CD4-positive, alpha-beta memory T cell (primary cell): ENCODE results near the gene CHD5. TPM values are rescaled to one million over a fixed set of nuclear protein-coding genes. Genes with fewer than 3 reads are reported as not detected.
A peak's percentile ranks its signal among the peaks of the same experiment; 100 is the strongest.

Experiments used
- CTCF ChIA-PET: fragments of 350-600 bp; sonication (Branson Sonifier 250); formaldehyde crosslinking; loops from one replicate; lab custom pipeline; 2021; ENCODE audit warnings: inconsistent platforms; ENCODE audit not compliant: partially characterized antibody; lab: Charles Lee
- POLR2A ChIA-PET: fragments of 350-600 bp; sonication (Branson Sonifier 250); formaldehyde crosslinking; loops from one replicate; lab custom pipeline; 2021; ENCODE audit not compliant: partially characterized antibody; lab: Charles Lee
- DNase-seq, 5 donors: peaks; one replicate each; pipeline versions ENCODE4 v3.0.0 to v3.0.0-alpha.2; 2020 to 2022; ENCODE audit warnings: mixed read lengths in 1 of 5
- H3K27ac ChIP-seq: one replicate; pipeline ENCODE4 v1.7.0; 2013; ENCODE audit warnings: low read depth, low read length
- H3K27me3 ChIP-seq: 2 replicates; pipeline ENCODE4 v1.7.0; 2013; ENCODE audit warnings: mild to moderate bottlenecking, low read length, moderate library complexity; ENCODE audit not compliant: insufficient read depth
- H3K36me3 ChIP-seq: 2 replicates; pipeline ENCODE4 v1.7.0; 2013; ENCODE audit warnings: mild to moderate bottlenecking, low read length, moderate library complexity; ENCODE audit not compliant: insufficient read depth
- H3K4me1 ChIP-seq: 2 replicates; pipeline ENCODE4 v1.7.0; 2013; ENCODE audit warnings: mild to moderate bottlenecking, low read length, moderate library complexity; ENCODE audit not compliant: insufficient read depth
- H3K4me3 ChIP-seq, 2 donors: one replicate each; pipeline ENCODE4 v1.7.0; 2013; ENCODE audit warnings: low read length in 2 of 2, mild to moderate bottlenecking in 1 of 2
- H3K9me3 ChIP-seq, 2 donors: one replicate each; pipeline ENCODE4 v1.7.0; 2013; ENCODE audit warnings: low read length in 2 of 2, control low read depth in 1 of 2; ENCODE audit not compliant: control insufficient read depth in 1 of 2
- H3K27ac Mint-ChIP-seq, 7 donors: one replicate each; pipeline ENCODE4 v1.8.0; 2020 to 2021; ENCODE audit warnings: mixed read lengths in 7 of 7, mild to moderate bottlenecking in 6 of 7, inconsistent platforms in 3 of 7, moderate library complexity in 3 of 7
- H3K27me3 Mint-ChIP-seq, 2 donors: one replicate each; pipeline ENCODE4 v1.8.0; 2020 to 2021; ENCODE audit warnings: mixed read lengths in 2 of 2
- H3K36me3 Mint-ChIP-seq, 2 donors: one replicate each; pipeline ENCODE4 v1.8.0; 2020 to 2021; ENCODE audit warnings: mixed read lengths in 2 of 2, inconsistent platforms in 1 of 2, mild to moderate bottlenecking in 1 of 2
- H3K4me1 Mint-ChIP-seq, 4 donors: one replicate each; pipeline ENCODE4 v1.8.0; 2020 to 2021; ENCODE audit warnings: mixed read lengths in 4 of 4, mild to moderate bottlenecking in 1 of 4
- H3K4me3 Mint-ChIP-seq, 8 donors: one replicate each; pipeline ENCODE4 v1.8.0; 2020 to 2021; ENCODE audit warnings: mixed read lengths in 8 of 8, mild to moderate bottlenecking in 7 of 8, moderate library complexity in 6 of 8, inconsistent platforms in 3 of 8
- H3K9me3 Mint-ChIP-seq, 8 donors: one replicate each; pipeline ENCODE4 v1.8.0; 2020 to 2021; ENCODE audit warnings: mixed read lengths in 8 of 8, mild to moderate bottlenecking in 5 of 8, inconsistent platforms in 3 of 8, moderate library complexity in 1 of 8
- intact Hi-C: fragments of 100-400 bp; cut with micrococcal nuclease; formaldehyde crosslinking; loops from one replicate; pipeline ENCODE4 v1.15.1; 2023
- polyA plus RNA-seq, 2 donors: library from polyadenylated mRNA; unstranded; fragments of 300-500 nt; fragmentation: Illumina TruSeq; gene quantifications; one replicate each; pipeline ENCODE4 v1.2.3, GENCODE V29; 2021
- total RNA-seq, 2 experiments: library from RNA; stranded (reverse); gene quantifications; one replicate each; pipeline ENCODE4 v1.2.3, GENCODE V29; 2021

The CHD5 gene
- total and polyA plus RNA-seq, 4 experiments from 2014 or later = 0.06 to 0.17 TPM; not detected in 2

- Mint-ChIP-seq H3K36me3 (no peaks in the 10 kb centered on the region), H3K27me3 (peaks cover 3 to 9% of the 10 kb centered on the region in 2 donors), H3K4me3 (no peak overlapping the region), H3K27ac (no peak overlapping the region), H3K4me1 (peaks cover 0 to 1% (median 0%) of the 10 kb centered on the region in 4 donors), H3K9me3 (no peaks in the 10 kb centered on the region)
- Histone ChIP-seq H3K27me3 (no peaks in the 10 kb centered on the region), H3K4me1 (no peaks in the 10 kb centered on the region), H3K9me3 (no peaks in the 10 kb centered on the region), H3K4me3 (no peak overlapping the region), H3K36me3 (no peaks in the 10 kb centered on the region), H3K27ac (no peak overlapping the region)
- ChIA-PET POLR2A (no interaction called here), CTCF (no interaction called here)
- no peak for DNase-seq
- intact Hi-C loops = loop anchor here (2.0 kb wide), 1 partner anchor 137 kb away; the partner anchor contains the start of gene HES3
Measured at GRCh38 chr1:6107409-6108356, 72.4 kb downstream of the CHD5 start.

DNA sequence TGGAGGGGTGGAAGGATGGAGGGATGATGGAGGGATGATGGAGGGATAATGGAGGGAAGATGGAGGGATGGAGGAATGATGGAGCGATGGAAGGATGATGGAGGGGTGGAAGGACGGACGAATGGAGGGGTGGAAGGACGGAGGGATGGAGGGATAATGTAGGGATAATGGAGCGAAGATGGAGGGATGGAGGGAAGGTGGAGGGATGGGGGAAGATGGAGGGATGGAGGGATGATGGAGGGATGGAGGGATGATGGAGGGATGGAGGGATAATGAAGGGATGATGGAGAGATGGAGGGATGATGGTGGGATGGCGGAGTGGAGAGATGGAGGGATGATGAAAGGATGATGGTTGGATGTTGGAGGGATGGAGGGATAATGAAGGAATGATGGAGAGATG lies 73.1 kb downstream of the CHD5 start:
- H3K27ac ChIP-seq = no peak overlapping the region
- no peak overlapping the region for H3K4me3 ChIP-seq
- ChIA-PET CTCF (no interaction called here), POLR2A (no interaction called here)
- Mint-ChIP-seq H3K27me3 (peaks cover 1 to 7% of the 10 kb centered on the region in 2 donors), H3K36me3 (no peaks in the 10 kb centered on the region), H3K27ac (no peak overlapping the region), H3K4me1 (no peaks in the 10 kb centered on the region), H3K9me3 (no peaks in the 10 kb centered on the region), H3K4me3 (no peak overlapping the region)
- intact Hi-C loops = no loop called here
- no peak for DNase-seq
- H3K36me3 ChIP-seq = no peaks in the 10 kb centered on the region
- H3K9me3 ChIP-seq = no peaks in the 10 kb centered on the region
- no peaks in the 10 kb centered on the region for H3K4me1 ChIP-seq
- H3K27me3 ChIP-seq = no peaks in the 10 kb centered on the region

GRCh38 chr1:6106321-6106731 lies 73.8 kb downstream of the CHD5 start:
- Histone ChIP-seq H3K27me3 (no peaks in the 10 kb centered on the region), H3K27ac (no peak overlapping the region), H3K9me3 (no peaks in the 10 kb centered on the region), H3K4me3 (no peak overlapping the region), H3K4me1 (no peaks in the 10 kb centered on the region), H3K36me3 (no peaks in the 10 kb centered on the region)
- DNase-seq = no peak
- intact Hi-C loops = no loop called here
- Mint-ChIP-seq H3K27ac (no peak overlapping the region), H3K4me3 (no peak overlapping the region), H3K4me1 (peaks cover 0 to under 1% (median 0%) of the 10 kb centered on the region in 4 donors), H3K36me3 (no peaks in the 10 kb centered on the region), H3K9me3 (no peaks in the 10 kb centered on the region), H3K27me3 (peaks cover 0 to 7% of the 10 kb centered on the region in 2 donors)
- ChIA-PET CTCF (no interaction called here), POLR2A (no interaction called here)

GRCh38 chr1:6105763-6106162 lies 74.4 kb downstream of the CHD5 start:
- Histone ChIP-seq H3K4me3 (no peak overlapping the region), H3K27me3 (no peaks in the 10 kb centered on the region), H3K27ac (no peak overlapping the region), H3K9me3 (no peaks in the 10 kb centered on the region), H3K4me1 (no peaks in the 10 kb centered on the region), H3K36me3 (no peaks in the 10 kb centered on the region)
- intact Hi-C loops = no loop called here
- CTCF ChIA-PET = no interaction called here
- Mint-ChIP-seq H3K4me3 (no peak overlapping the region), H3K27me3 (peaks cover 0 to 7% of the 10 kb centered on the region in 2 donors), H3K4me1 (peaks cover 0 to 4% (median under 1%) of the 10 kb centered on the region in 4 donors), H3K9me3 (no peaks in the 10 kb centered on the region), H3K36me3 (no peaks in the 10 kb centered on the region), H3K27ac (peak overlapping the region in 1 of 7 donors; percentile 57)
- POLR2A ChIA-PET = interaction anchor here (0.7 kb wide), 1 partner anchor 11 kb away, joined by 3 read pairs; no protein-coding TSS in a partner anchor
- no peak for DNase-seq

GRCh38 chr1:6105218-6105679 lies 74.9 kb downstream of the CHD5 start:
- Mint-ChIP-seq H3K4me1 (peaks cover 0 to 4% (median under 1%) of the 10 kb centered on the region in 4 donors), H3K4me3 (no peak overlapping the region), H3K27me3 (peaks cover 0 to 7% of the 10 kb centered on the region in 2 donors), H3K27ac (peak overlapping the region in 1 of 7 donors; percentile 78), H3K9me3 (no peaks in the 10 kb centered on the region), H3K36me3 (no peaks in the 10 kb centered on the region)
- intact Hi-C loops = no loop called here
- H3K4me3 ChIP-seq = no peak overlapping the region
- H3K4me1 ChIP-seq = no peaks in the 10 kb centered on the region
- H3K9me3 ChIP-seq = no peaks in the 10 kb centered on the region
- ChIA-PET POLR2A (interaction anchor here (0.7 kb wide), 1 partner anchor 10 kb away, joined by 3 read pairs; no protein-coding TSS in a partner anchor), CTCF (no interaction called here)
- no peak overlapping the region for H3K27ac ChIP-seq
- DNase-seq = no peak
- no peaks in the 10 kb centered on the region for H3K36me3 ChIP-seq
- H3K27me3 ChIP-seq = no peaks in the 10 kb centered on the region

GRCh38 chr1:6104631-6105030 lies 75.5 kb downstream of the CHD5 start:
- CTCF ChIA-PET = no interaction called here

DNA sequence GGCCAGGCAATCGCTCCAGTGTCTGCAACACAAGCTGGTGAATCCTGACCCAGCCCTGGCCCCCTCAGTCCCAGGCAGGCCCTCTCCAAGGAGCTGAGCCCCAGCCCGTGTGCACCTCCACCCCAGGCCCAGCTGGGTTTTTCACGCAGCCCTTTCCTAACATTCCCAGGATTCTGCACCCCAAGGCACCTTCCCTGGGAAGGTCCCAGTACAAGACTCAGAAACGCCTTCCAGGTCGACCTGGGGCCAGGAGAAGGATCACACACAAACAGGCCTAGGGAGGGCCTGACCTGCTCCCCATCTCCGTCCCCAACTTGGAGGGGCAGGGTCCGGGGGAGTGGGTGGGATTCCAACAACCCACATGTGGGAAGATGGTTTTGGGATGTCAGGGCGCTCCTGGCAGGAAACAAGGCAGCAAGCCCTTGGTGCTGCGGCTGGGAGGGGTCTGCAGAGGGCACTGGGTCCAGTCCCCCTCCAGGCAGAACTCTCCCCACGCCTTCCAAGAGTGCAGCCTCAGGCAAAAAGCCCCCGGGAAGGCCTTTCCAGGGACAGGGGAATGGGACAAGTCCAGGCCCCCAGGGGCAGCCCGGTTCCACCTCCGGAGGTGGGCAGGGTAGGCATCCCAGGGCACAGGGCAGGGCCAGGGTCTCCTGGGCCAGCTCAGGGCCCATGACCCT lies 76.1 kb downstream of the CHD5 start:
- Mint-ChIP-seq H3K27me3 (peaks cover 0 to 7% of the 10 kb centered on the region in 2 donors), H3K4me3 (no peak overlapping the region), H3K27ac (no peak overlapping the region), H3K36me3 (no peaks in the 10 kb centered on the region), H3K9me3 (no peaks in the 10 kb centered on the region), H3K4me1 (peaks cover 0 to 4% (median 2%) of the 10 kb centered on the region in 4 donors)
- H3K4me1 ChIP-seq = no peaks in the 10 kb centered on the region
- no peaks in the 10 kb centered on the region for H3K27me3 ChIP-seq
- ChIA-PET CTCF (no interaction called here), POLR2A (no interaction called here)
- intact Hi-C loops = no loop called here
- H3K4me3 ChIP-seq = no peak overlapping the region
- H3K9me3 ChIP-seq = no peaks in the 10 kb centered on the region
- DNase-seq = no peak
- H3K36me3 ChIP-seq = no peaks in the 10 kb centered on the region
- no peak overlapping the region for H3K27ac ChIP-seq

More at GRCh38 chr1:6104631-6105030, 75.5 kb downstream of the CHD5 start:
- POLR2A ChIA-PET = no interaction called here
- no peak overlapping the region for H3K4me3 Mint-ChIP-seq
- H3K4me1 Mint-ChIP-seq = peaks cover 0 to 4% (median under 1%) of the 10 kb centered on the region in 4 donors
- DNase-seq = no peak
- H3K36me3 Mint-ChIP-seq = no peaks in the 10 kb centered on the region
- H3K4me3 ChIP-seq = no peak overlapping the region
- H3K27me3 ChIP-seq = no peaks in the 10 kb centered on the region
- no peaks in the 10 kb centered on the region for H3K9me3 ChIP-seq
- H3K9me3 Mint-ChIP-seq = no peaks in the 10 kb centered on the region
- intact Hi-C loops = no loop called here
- no peak overlapping the region for H3K27ac Mint-ChIP-seq
- peaks cover 0 to 7% of the 10 kb centered on the region in 2 donors for H3K27me3 Mint-ChIP-seq
- no peaks in the 10 kb centered on the region for H3K4me1 ChIP-seq
- no peaks in the 10 kb centered on the region for H3K36me3 ChIP-seq
- H3K27ac ChIP-seq = no peak overlapping the region
